HFF-Myc (cell line): ENCODE results near the gene OPCML.

Experiments used
- DNase-seq: peaks from one replicate; pipeline ENCODE4 v3.0.0-alpha.2; 2011; ENCODE audit warnings: low read depth; ENCODE audit errors: extremely low read depth
- H3K4me3 ChIP-seq: replicated peaks from 2 replicates; pipeline ENCODE4 v1.5.1; 2011; ENCODE audit warnings: low read depth, mild to moderate bottlenecking, control low read depth, low read length
- TF ChIP-seq, protein P1 (sequence below): IDR thresholded peaks from 2 replicates; pipeline ENCODE4 v1.5.1; 2012; ENCODE audit warnings: mild to moderate bottlenecking, low read depth, low read length, control low read depth; ENCODE audit errors: missing control alignments

The OPCML gene

GRCh38 chr11:133249530-133249929 is 282.8 kb downstream of the OPCML start:
- no peak overlapping the region for H3K4me3 ChIP-seq

DNA sequence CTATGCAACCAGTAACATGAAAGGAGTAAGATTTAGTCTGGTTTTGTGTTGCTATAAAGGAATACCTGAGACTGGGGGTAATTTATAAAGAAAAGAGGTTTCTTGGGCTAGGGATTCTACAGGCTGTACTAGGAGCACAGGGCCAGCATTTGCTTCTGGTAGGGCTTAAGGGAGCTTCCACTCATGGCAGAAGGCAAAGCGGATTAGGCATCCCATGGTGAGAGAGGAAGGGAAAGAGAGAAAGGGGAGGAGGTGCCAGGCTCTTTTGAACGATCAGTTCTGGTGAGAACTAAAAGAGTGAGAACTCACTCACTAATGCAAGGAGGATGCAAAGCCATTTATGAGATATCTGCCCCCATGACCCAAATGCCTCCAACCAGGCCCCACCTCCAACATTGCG is 283.2 kb downstream of the OPCML start:
- H3K4me3 ChIP-seq: no peak overlapping the region
- TF ChIP-seq, protein P1, sequence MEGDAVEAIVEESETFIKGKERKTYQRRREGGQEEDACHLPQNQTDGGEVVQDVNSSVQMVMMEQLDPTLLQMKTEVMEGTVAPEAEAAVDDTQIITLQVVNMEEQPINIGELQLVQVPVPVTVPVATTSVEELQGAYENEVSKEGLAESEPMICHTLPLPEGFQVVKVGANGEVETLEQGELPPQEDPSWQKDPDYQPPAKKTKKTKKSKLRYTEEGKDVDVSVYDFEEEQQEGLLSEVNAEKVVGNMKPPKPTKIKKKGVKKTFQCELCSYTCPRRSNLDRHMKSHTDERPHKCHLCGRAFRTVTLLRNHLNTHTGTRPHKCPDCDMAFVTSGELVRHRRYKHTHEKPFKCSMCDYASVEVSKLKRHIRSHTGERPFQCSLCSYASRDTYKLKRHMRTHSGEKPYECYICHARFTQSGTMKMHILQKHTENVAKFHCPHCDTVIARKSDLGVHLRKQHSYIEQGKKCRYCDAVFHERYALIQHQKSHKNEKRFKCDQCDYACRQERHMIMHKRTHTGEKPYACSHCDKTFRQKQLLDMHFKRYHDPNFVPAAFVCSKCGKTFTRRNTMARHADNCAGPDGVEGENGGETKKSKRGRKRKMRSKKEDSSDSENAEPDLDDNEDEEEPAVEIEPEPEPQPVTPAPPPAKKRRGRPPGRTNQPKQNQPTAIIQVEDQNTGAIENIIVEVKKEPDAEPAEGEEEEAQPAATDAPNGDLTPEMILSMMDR: no peak
- no peak for DNase-seq

More at GRCh38 chr11:133249530-133249929, 282.8 kb downstream of the OPCML start:
- DNase-seq: no peak
- TF ChIP-seq, protein P1: no peak

DNA sequence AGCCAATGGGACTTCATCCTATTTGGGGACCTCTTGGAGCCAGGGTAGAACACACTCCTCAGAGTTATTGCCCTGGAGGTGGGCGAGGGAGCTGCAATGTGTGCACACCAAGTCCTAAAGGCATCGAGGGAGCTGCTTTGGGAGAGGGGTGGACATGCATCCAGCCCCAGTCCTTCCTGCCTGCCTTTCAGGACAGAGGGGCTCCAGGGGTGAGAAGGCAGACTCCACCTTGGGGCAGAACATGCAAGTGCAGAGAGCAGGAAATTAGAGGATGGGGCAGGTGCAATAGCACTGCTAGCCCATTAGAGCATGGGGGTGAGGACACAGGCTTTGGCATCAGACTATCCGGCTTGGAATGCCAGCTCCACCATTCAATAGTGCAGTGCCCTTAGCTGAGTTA is 288.5 kb downstream of the OPCML start:
- no peak for DNase-seq
- TF ChIP-seq, protein P1: no peak
- no peak overlapping the region for H3K4me3 ChIP-seq

DNA sequence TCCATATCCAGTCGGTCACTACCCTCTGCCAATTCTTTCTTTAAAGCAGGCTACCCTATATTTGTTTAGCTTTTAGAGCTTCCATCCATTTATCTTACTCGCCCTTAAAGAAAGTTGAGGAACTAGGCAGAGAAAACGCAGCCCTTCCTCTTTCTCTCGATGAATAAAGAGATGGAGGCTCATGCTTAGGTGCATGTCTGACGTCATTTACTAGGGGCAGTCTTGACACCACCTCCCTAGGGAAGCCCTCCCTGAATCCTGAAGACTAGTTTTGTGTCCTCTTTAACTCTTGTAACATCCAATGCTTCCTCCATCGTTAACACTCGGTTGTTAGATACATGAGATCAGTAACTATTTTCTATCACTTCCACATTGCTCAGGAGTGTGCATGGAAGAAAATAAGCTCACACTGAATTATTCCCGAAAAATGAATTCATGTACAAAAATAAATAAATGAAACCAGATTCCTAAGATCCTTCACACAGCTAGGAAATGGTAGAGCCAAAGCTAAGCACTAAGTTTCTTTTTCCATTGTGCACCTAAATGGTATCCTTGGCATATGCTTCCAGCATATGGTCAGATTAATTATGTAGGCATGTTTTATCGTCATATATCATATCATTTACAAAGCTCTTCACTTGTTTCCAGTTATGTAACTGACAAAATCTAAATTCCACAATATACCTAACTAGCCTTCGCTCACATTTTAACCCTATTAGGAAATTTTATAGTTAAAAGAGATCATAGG is 291.2 kb downstream of the OPCML start:
- H3K4me3 ChIP-seq: no peak overlapping the region
- no peak for DNase-seq
- TF ChIP-seq, protein P1: no peak

- no peak overlapping the region for H3K4me3 ChIP-seq
- DNase-seq: no peak
- TF ChIP-seq, protein P1: no peak
These were observed 292.7 kb downstream of the OPCML start for GRCh38 chr11:133239575-133239974.

DNA sequence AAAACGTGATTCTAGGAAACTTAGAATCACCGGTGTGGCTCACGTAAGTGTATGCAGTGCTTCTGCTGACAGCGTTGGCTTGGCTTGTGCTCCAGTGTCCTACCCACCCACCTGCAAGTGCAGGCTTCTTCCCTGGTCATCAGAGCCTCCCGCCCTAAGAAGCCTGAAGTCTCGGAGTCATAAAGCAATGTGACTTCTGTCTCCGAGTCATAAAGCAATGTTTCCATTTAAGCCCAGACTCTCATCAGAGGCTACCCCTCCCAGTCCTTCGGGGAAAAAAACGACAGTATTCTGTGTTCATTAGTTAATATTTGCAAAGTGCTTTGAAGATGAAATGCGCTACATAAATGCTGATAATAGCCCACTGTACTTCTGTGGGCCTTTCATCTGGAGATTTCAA is 293.8 kb downstream of the OPCML start:
- no peak for DNase-seq
- TF ChIP-seq, protein P1: no peak

GRCh38 chr11:133238027-133238426 is 294.3 kb downstream of the OPCML start:
- no peak overlapping the region for H3K4me3 ChIP-seq
- DNase-seq: no peak
- TF ChIP-seq, protein P1: no peak

More for the DNA sequence above, 293.8 kb downstream of the OPCML start:
- no peak overlapping the region for H3K4me3 ChIP-seq
